Measurements from ENCODE around the gene SLX4IP. TPM values are rescaled to one million over a fixed set of nuclear protein-coding genes. Genes with fewer than 3 reads are reported as not detected.

Gene SLX4IP
- total and polyA plus RNA-seq, 4 donors, result 1.2 to 9.5 (median 4.3) TPM

DNA sequence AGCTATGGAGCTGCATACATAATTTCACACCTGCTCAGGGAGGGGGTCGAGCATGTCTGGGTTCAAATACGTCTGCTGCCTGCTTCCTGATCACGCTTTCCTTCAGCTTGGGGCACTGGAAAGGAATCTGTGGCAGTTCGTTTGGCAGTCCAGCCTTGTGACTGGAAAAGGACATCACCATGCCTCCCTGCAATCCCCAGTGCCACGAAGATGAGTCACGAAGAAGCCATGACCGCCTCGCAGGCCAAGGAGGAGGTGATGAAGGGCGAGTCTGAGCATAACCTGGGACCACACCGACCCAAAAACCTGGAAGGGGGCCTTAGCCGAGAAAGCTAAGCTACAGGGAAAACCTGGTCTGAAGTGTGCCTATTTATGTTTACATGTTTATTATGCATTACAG is 225.6 kb downstream of the SLX4IP start:
- 64 to 77% methylated on average over 11 of the region's 11 CpGs for WGBS, 2 donors
- DNase-seq (no peak), ATAC-seq (ENCODE audit: insufficient read depth, low FRiP score) (no peak)
- Histone ChIP-seq H3K36me3 (ENCODE audit: control insufficient read depth in 4 of 4, insufficient read depth in 4 of 4, low read length in 4 of 4) (peaks cover 0 to 49% (median 38%) of the 10 kb centered on the region in 4 donors), H3K27ac (ENCODE audit: low read depth in 1 of 2, low read length in 1 of 2) (peak overlapping the region in 1 of 2 donors; percentile 56), H3K27me3 (ENCODE audit: control insufficient read depth in 3 of 3, insufficient read depth in 3 of 3, low read length in 2 of 3) (no peaks in the 10 kb centered on the region), H3K9ac (ENCODE audit: insufficient read depth in 1 of 2, low read length in 2 of 2) (no peak overlapping the region), H3K9me3 (ENCODE audit: control insufficient read depth in 4 of 4, insufficient read depth in 3 of 4, low read length in 3 of 4) (no peaks in the 10 kb centered on the region), H3K4me1 (ENCODE audit: control insufficient read depth in 5 of 5, insufficient read depth in 5 of 5, low read length in 5 of 5) (peaks cover 6 to 27% (median 9%) of the 10 kb centered on the region in 5 donors), H3K4me3 (no peak overlapping the region)
- TF ChIP-seq, protein P1, sequence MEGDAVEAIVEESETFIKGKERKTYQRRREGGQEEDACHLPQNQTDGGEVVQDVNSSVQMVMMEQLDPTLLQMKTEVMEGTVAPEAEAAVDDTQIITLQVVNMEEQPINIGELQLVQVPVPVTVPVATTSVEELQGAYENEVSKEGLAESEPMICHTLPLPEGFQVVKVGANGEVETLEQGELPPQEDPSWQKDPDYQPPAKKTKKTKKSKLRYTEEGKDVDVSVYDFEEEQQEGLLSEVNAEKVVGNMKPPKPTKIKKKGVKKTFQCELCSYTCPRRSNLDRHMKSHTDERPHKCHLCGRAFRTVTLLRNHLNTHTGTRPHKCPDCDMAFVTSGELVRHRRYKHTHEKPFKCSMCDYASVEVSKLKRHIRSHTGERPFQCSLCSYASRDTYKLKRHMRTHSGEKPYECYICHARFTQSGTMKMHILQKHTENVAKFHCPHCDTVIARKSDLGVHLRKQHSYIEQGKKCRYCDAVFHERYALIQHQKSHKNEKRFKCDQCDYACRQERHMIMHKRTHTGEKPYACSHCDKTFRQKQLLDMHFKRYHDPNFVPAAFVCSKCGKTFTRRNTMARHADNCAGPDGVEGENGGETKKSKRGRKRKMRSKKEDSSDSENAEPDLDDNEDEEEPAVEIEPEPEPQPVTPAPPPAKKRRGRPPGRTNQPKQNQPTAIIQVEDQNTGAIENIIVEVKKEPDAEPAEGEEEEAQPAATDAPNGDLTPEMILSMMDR (IDR thresholded peaks at IDR 0.05; ENCODE audit: control extremely low read depth, extremely low read depth), result no peak

DNA sequence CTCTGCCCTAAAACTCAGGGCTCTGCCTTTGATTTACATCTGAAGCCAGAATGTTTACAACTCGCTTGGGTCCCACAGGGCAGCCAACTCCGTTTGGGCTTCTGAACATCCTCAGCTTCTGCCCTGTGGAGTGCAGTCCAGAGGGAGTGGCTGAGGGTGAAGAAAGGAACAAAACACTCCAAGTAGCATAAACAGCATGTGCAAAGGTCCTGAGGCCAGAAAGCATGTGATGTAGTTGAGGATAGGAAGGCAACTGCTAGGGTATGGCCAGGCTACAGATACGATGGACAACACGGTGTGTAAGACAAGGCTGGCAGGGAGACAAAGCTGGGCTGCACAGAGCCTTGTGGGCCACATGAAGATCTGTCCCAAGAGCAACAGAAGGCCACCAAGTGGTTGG is 226.2 kb downstream of the SLX4IP start:
- Histone ChIP-seq H3K27me3 (ENCODE audit: control insufficient read depth in 3 of 3, insufficient read depth in 3 of 3, low read length in 2 of 3) (no peaks in the 10 kb centered on the region), H3K36me3 (ENCODE audit: control insufficient read depth in 4 of 4, insufficient read depth in 4 of 4, low read length in 4 of 4) (peaks cover 0 to 49% (median 37%) of the 10 kb centered on the region in 4 donors), H3K27ac (ENCODE audit: low read depth in 1 of 2, low read length in 1 of 2) (peak overlapping the region in 1 of 2 donors; percentile 54), H3K9me3 (ENCODE audit: control insufficient read depth in 4 of 4, insufficient read depth in 3 of 4, low read length in 3 of 4) (no peaks in the 10 kb centered on the region), H3K4me3 (no peak overlapping the region), H3K9ac (ENCODE audit: insufficient read depth in 1 of 2, low read length in 2 of 2) (no peak overlapping the region), H3K4me1 (ENCODE audit: control insufficient read depth in 5 of 5, insufficient read depth in 5 of 5, low read length in 5 of 5) (peaks cover 6 to 30% (median 14%) of the 10 kb centered on the region in 5 donors)
- 77 to 92% methylated on average over 4 of the region's 4 CpGs for WGBS, 2 donors
- TF ChIP-seq, protein P1 (IDR thresholded peaks at IDR 0.05; ENCODE audit: control extremely low read depth, extremely low read depth), result no peak
- DNase-seq (peak in 1 of 3 donors; percentile 22), ATAC-seq (ENCODE audit: insufficient read depth, low FRiP score) (no peak)

DNA sequence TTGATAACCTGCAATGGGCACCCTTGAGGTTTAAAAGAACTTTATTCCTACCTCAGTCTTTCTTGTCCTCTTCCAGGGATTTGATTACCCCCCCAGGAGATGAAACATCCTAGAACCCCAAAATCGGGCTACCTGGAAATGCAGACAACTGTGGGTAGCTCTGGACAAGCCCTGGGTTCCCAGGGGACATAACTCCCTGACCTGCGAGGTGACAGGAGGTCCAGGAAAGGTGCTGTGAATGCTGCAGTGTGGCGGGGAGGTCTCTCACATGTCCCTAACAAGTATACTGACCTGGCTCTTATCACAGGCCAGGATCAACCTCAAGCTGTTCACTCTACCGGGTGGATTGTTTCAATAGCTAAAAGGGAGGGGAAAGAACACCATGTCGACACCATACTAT is 227.0 kb downstream of the SLX4IP start:
- H3K4me3 ChIP-seq, result no peak overlapping the region
- no peak for ATAC-seq (ENCODE audit: insufficient read depth, low FRiP score)
- peaks cover 0 to 44% (median 37%) of the 10 kb centered on the region in 4 donors for H3K36me3 ChIP-seq (ENCODE audit: control insufficient read depth in 4 of 4, insufficient read depth in 4 of 4, low read length in 4 of 4)
- peak overlapping the region in 1 of 2 donors; percentile 21 for H3K27ac ChIP-seq (ENCODE audit: low read depth in 1 of 2, low read length in 1 of 2)
- no peak overlapping the region for H3K9ac ChIP-seq (ENCODE audit: insufficient read depth in 1 of 2, low read length in 2 of 2)
- TF ChIP-seq, protein P1 (IDR thresholded peaks at IDR 0.05; ENCODE audit: control extremely low read depth, extremely low read depth), result no peak
- 78 to 90% methylated on average over 5 of the region's 5 CpGs for WGBS, 2 donors
- peaks cover 6 to 35% (median 19%) of the 10 kb centered on the region in 5 donors for H3K4me1 ChIP-seq (ENCODE audit: control insufficient read depth in 5 of 5, insufficient read depth in 5 of 5, low read length in 5 of 5)
- H3K27me3 ChIP-seq (ENCODE audit: control insufficient read depth in 3 of 3, insufficient read depth in 3 of 3, low read length in 2 of 3), result no peaks in the 10 kb centered on the region
- no peaks in the 10 kb centered on the region for H3K9me3 ChIP-seq (ENCODE audit: control insufficient read depth in 4 of 4, insufficient read depth in 3 of 4, low read length in 3 of 4)
- DNase-seq, result no peak
